Nasal cavity respiratory epithelium epithelial cell of viscerocranial mucosa (primary cell): ENCODE results near the gene SMDT1. TPM values are rescaled to one million over a fixed set of nuclear protein-coding genes. Genes with fewer than 3 reads are reported as not detected.

Experiments
- total RNA-seq: library from RNA; depleted of rRNA; stranded (reverse); fragments of >200 nt; gene quantifications from 2 replicates; pipeline ENCODE4 v1.2.3, GENCODE V29; 2014

SMDT1 gene, protein sequence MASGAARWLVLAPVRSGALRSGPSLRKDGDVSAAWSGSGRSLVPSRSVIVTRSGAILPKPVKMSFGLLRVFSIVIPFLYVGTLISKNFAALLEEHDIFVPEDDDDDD
- 6.8 TPM in 2 replicates for total RNA-seq

DNA sequence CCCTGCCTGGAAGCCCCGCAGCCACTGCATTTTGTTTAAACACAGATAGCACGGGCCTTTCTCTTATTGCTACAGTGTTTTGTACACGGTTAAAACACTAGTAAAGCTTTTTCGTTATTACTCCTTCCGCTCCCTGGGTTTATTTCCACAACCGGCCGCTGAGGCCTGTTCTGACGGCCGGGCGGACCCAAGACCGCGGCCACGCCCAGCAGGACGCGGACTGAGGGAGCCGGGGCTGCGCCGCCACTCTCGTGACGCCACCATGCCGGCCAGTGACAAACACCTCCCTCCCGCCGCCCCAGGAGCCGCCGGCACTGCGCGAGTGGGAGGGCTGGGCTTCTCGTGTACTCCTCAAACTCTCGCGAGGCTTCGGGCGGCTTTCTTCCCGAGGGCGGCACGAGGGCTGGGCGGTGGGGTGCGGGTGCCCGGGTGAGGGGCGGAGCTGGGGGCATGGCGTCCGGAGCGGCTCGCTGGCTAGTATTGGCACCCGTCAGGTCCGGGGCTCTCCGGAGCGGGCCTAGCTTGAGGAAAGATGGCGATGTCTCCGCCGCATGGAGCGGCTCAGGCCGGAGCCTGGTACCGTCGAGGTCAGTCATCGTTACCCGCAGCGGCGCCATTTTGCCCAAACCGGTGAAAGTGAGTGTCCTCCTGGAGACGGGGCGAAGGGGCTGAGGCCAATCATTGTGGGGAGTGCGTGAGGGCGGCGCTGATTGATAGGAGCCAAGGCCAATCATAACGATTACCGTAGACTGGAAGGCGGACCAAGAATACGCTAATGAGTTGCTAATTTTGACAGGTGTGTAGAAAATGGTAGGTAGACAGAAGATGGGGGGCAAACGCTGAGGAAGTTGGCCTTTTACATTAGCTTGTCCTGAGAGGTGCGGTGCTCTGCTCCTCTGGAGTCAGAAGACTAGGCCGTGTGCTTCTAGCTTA is at the start of gene SMDT1:
SMDT1 (plus strand) TSS at position 382 of the 933 bp plus-strand sequence; CDS start at position 451, 69 bp downstream.

DNA sequence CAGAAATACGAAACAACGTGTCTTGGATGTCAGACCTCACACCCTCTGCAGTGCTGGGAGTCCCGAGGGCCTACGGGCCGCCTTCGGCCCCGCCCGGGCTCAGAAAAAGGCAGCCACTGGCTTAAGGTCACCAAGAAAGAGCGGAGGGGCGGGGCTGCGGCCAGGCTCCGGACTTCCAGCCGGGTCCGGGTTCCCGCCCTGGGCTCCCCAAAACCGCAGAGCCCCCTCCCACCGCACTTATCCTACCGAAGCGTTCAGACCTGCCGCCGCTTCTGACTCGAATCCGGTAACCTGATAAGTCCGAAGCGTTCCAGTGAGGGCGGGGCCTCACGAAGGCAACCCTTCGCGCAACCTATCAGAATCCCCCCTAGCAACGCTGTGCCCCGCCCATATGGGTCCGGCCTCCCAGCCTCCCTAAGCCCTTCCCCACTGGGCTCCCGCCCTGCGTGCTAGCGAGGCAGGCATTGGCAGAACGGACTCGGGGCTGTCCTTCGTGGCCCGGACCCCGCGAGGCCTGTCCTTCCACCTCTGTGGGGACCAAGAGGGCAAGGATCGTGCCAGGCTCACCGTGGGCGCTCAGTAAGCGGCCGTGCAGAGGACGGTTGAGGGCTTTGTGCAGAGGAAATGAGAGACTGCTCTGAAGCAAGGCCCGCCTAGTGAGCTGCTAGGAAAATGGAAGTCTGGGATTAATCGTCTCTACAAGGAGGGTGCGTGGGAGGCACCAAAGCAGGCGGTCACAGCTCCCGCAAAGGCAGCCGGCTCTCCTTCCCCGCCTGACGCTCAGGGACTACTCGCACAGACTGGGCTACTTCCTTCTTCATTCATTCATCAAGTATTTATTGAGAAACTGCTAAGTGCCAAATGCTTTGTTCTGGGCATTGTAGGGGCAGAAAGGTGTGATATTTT is 8.7 kb upstream of the SMDT1 start, which contains the start of gene NAGA:
NAGA (minus strand) TSS at position 296 of the 906 bp plus-strand sequence. CDS start 515 bp downstream, outside the sequence.

DNA sequence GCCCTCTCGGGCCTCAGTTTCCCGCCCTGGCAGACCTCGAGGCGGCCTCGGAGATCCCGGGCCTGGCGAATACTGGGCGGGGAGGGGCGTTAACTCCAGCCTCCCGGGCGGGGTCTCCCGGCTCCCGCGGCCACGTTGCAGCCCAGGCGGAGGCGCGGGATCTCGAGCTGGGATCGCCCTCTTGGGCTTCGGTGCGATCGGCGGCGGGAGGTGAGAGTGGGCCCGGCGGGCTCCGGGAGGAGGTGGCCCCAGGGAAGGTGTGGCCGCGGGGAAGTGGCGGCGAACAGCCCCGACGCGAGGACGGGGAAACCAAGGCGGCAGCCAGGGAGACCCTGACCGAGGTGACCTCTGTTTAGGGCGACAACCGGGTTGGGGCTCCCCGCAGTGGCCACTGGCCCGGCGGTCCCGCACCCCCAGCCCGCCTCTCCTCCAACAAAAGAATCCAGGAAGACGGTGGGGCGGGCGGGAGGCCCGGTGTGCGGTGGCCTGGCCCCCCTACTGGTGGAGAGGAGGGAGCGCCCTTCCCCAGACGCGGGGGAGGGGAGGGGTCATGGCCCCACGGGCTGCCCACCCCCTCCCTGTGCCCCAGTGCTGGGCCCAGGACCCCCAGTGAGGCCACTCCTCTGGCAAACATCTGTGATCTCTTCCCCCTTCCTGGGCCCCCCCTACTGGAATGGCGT is 5.2 kb upstream of the SMDT1 start, which contains the start of gene PHETA2:
PHETA2 (plus strand) TSS at position 117 of the 680 bp plus-strand sequence. CDS start 3,046 bp downstream, outside the sequence.

DNA sequence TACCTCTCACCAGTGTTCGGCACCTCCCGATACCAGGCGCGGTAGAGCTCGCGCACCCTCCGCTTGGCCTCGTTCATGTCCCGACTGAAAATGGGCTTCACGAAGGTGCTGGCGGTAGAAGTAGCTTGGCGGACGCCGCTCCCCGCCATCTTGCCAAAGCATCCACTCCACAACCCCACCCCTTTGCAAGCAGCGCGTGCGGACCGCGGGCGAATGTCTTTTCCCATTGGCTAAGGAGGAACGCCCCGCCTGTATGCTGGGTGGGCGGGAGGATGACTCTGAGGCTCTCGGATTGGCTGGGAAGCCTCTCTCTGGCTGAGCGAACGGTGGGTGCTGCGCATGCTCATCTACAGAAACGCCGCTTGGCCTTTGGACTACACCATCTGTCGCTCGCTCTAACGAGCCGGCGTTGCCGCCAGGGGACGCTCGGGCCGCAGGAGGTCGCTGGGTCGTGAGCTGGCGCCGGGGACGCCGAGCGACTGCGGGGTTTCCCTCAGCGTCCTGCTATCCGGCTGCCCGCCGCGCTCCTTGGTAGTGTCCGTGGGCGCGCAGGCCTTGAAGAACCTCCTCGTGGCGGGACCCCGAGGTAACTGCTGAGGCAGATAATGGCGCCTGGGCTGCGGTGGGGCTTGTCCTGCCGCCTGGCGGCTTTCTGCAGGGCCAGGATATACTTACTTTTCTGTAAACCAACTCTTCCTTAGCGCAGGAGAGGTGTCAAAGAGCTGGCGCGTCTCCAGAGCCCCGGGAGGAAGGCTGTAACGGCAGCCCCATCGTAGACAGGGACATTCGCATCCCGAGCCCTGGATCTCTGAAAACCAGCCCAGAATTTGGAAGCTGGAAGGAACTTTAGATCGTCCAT is 11.3 kb downstream of the SMDT1 start, which contains the start of gene NDUFA6:
NDUFA6 (minus strand) TSS at position 177 of the 859 bp plus-strand sequence; CDS start at position 149, 28 bp downstream.

DNA sequence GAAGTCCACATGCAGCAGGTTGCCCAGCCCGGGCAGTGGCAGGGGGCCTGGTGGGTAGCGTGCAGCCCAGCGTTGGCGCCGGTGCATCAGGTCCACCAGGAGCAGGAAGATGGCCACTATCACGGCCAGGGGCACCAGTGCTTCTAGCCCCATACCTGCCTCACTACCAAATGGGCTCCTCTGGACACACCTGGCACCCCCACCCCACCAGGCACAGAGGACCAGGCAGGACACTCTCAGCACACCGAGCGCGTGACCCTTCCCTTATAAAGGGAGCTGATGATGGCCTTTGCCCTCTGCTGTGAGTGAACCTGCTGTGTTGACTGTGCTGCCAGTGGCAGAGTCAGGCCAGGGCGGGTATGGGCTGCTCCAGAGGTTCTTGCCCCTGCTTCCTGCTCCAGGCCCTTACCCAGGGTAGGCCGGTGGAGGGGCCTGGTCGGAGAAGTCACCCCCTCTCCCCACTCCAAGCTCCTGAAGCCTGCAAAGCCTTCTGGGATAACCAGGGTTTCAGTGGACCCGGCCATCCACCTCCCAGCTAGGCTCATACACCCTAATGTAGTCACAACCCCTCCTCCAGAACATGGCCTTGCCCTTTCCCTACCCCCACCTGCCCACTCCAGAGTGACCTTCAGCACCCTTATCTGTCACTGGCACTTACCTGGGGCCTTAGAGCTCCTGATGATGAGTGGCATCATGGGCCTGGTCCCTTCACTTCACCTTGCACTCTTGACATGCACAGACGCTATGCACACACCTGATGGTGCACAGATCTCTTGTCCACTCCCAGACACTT is 51.3 kb downstream of the SMDT1 start, which contains the start of gene CYP2D6:
CYP2D6 (minus strand) TSS at position 172 of the 793 bp plus-strand sequence; CDS start at position 153, 19 bp downstream.

Other genes with a start within 250 kb of the SMDT1 start
- 66.3 and 178 TPM in 2 replicates for gene SREBF2, start 246.6 kb upstream of the SMDT1 start, total RNA-seq
- gene SHISA8, start 164.6 kb upstream of the SMDT1 start, total RNA-seq = not detected in 2 replicates
- gene TNFRSF13C, start 152.9 kb upstream of the SMDT1 start, total RNA-seq = under 0.01 and 0.14 TPM in 2 replicates
- gene CENPM, start 132.5 kb upstream of the SMDT1 start, total RNA-seq = 1.2 and 1.7 TPM in 2 replicates
- gene SEPTIN3, start 110.3 kb upstream of the SMDT1 start, total RNA-seq = 0.21 TPM in 1 of 2 replicates, not detected in the other
- 0.34 and 0.57 TPM in 2 replicates for gene WBP2NL, start 80.9 kb upstream of the SMDT1 start, total RNA-seq
- gene NAGA, start 8.9 kb upstream of the SMDT1 start, total RNA-seq = 12.3 and 26.7 TPM in 2 replicates
- gene PHETA2, start 5.5 kb upstream of the SMDT1 start, total RNA-seq = 2.0 and 2.1 TPM in 2 replicates
- 35.9 and 50.5 TPM in 2 replicates for gene NDUFA6, start 11.1 kb downstream of the SMDT1 start, total RNA-seq
- 0.34 and 1.8 TPM in 2 replicates for gene CYP2D6, start 51.1 kb downstream of the SMDT1 start, total RNA-seq
- gene TCF20, start 191.0 kb downstream of the SMDT1 start, total RNA-seq = 48.2 and 69.4 TPM in 2 replicates